Spleen (tissue), 7 donors: ENCODE data around the gene MYO18B.

Experiments used
- CTCF ChIP-seq, 11 experiments: fragments of 200-600 bp in 7 of 11; fragments of 450-650 bp in 4 of 11; sonication (generic) in 4 of 11; IDR thresholded peaks in 8 of 11; conservative IDR thresholded peaks in 3 of 11; 1 replicate in 7 of 11; 2 replicates in 4 of 11; pipeline versions ENCODE4 v1.4.0 to v1.8.0; 2016 to 2021; ENCODE audit warnings: antibody characterized with exemption in 11 of 11, inconsistent platforms in 4 of 11, mild to moderate bottlenecking in 1 of 11
- POLR2A ChIP-seq, 3 donors: fragments of 450-650 bp; IDR thresholded peaks; one replicate each; pipeline ENCODE4 v1.5.1; 2017; ENCODE audit warnings: antibody characterized with exemption in 3 of 3, mild to moderate bottlenecking in 1 of 3
- POLR2AphosphoS5 ChIP-seq, 3 donors: sonication (generic); formaldehyde crosslinking; IDR thresholded peaks; one replicate each; pipeline ENCODE4 v1.5.1; 2017; ENCODE audit warnings: antibody characterized with exemption in 3 of 3
- donor health status: DM: no; HTN: no; CAD: no; lungs with moderate emphysema.
- donor health status: DM: no; HTN: no; CAD: no.
- donor health status: DM: no; HTN: no; CAD: no.

- TF ChIP-seq CTCF (IDR thresholded peaks at IDR 0.05 in 8 of 11, conservative IDR thresholded peaks at IDR 0.05 in 3 of 11) (no peak), POLR2A (IDR thresholded peaks at IDR 0.05) (no peak), POLR2AphosphoS5 (IDR thresholded peaks at IDR 0.05) (no peak)
Measured at GRCh38 chr22:25781801-25782200, 39.8 kb downstream of the MYO18B start.
